Measurements from ENCODE around the gene CACYBP. TPM values are rescaled to one million over a fixed set of nuclear protein-coding genes. Genes with fewer than 3 reads are reported as not detected.

CACYBP gene
- total and polyA plus RNA-seq, 7 donors, result 41.3 to 107 (median 85.3) TPM

DNA sequence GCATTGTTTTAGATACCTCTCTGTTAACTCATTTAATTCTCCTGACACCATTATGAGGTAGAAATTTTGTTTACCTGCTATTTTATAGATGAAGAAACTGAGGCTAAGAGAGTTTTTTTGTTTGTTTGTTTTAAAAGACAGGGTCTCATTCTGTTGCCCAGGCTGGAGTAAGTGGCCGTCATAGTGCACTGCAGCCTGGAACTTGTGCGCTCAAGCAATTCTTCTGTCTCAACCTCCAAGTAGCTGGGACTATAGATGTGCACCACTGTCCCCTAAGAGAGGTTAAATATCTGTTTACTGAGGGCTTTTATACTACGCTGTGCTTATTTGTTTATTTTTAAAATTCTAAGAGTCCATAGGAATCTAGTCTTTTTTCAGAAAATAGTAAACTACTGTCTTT, 43.7 kb upstream of the CACYBP start:
- intact Hi-C loops (cut with DNase I), result no loop called here
- WGBS, 2 donors, result 92 to 94% methylated on average over 3 of the region's 3 CpGs
- no peaks in the 10 kb centered on the region for H3K36me3 ChIP-seq
- H3K4me1 ChIP-seq, result peaks cover 0 to 12% (median 6%) of the 10 kb centered on the region in 4 donors
- no peak for TF ChIP-seq POLR2A (IDR thresholded peaks at IDR 0.05)
- TF ChIP-seq CTCF (IDR thresholded peaks at IDR 0.05), result no peak
- TF ChIP-seq EP300 (IDR thresholded peaks at IDR 0.05), result no peak
- no peak for TF ChIP-seq POLR2AphosphoS5 (IDR thresholded peaks at IDR 0.05)
- no peak for DNase-seq
- H3K27me3 ChIP-seq, result no peaks in the 10 kb centered on the region
- no peak overlapping the region for H3K27ac ChIP-seq
- H3K4me3 ChIP-seq, result no peak overlapping the region
- H3K9me3 ChIP-seq, result no peaks in the 10 kb centered on the region

GRCh38 chr1:174956976-174957375, 42.8 kb upstream of the CACYBP start:
- Histone ChIP-seq H3K27me3 (no peaks in the 10 kb centered on the region), H3K4me1 (peaks cover 0 to 12% (median 6%) of the 10 kb centered on the region in 4 donors), H3K36me3 (no peaks in the 10 kb centered on the region), H3K9me3 (no peaks in the 10 kb centered on the region), H3K27ac (no peak overlapping the region), H3K4me3 (no peak overlapping the region)
- intact Hi-C loops (cut with DNase I), result no loop called here
- TF ChIP-seq POLR2AphosphoS5 (IDR thresholded peaks at IDR 0.05), result no peak
- no peak for TF ChIP-seq POLR2A (IDR thresholded peaks at IDR 0.05)
- TF ChIP-seq EP300 (IDR thresholded peaks at IDR 0.05), result no peak
- TF ChIP-seq CTCF (IDR thresholded peaks at IDR 0.05), result no peak
- DNase-seq, result no peak

- intact Hi-C loops (cut with DNase I), result no loop called here
- Histone ChIP-seq H3K4me1 (peaks cover 0 to 12% (median 6%) of the 10 kb centered on the region in 4 donors), H3K9me3 (no peaks in the 10 kb centered on the region), H3K4me3 (no peak overlapping the region), H3K36me3 (no peaks in the 10 kb centered on the region), H3K27me3 (no peaks in the 10 kb centered on the region), H3K27ac (no peak overlapping the region)
- no peak for DNase-seq
- TF ChIP-seq EP300 (IDR thresholded peaks at IDR 0.05) (no peak), CTCF (IDR thresholded peaks at IDR 0.05) (no peak), POLR2AphosphoS5 (IDR thresholded peaks at IDR 0.05) (no peak), POLR2A (IDR thresholded peaks at IDR 0.05) (no peak)
Observed at GRCh38 chr1:174957829-174958228, 41.9 kb upstream of the CACYBP start.

DNA sequence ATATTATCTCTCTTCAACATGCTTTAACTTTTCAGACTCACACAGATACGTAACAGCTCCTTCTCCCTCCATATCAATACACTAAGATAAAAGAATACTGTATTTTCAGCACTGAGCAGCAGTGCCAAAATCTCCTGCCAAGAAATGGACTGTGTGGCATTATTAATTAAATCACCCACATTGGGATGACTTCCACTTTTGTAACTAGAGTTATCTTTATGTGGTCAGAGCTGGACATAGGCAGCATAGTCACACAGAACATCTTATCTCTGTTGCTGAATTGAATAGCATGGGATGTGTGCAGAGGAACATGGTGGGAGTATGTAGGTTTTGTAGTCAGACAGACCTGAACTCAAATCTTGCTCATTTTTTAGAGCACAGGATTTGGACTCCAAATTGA, 41.4 kb upstream of the CACYBP start:
- intact Hi-C loops (cut with DNase I), result no loop called here

More for the DNA sequence above, 41.4 kb upstream of the CACYBP start:
- Histone ChIP-seq H3K4me1 (peaks cover 0 to 18% (median 11%) of the 10 kb centered on the region in 4 donors), H3K27me3 (no peaks in the 10 kb centered on the region), H3K36me3 (no peaks in the 10 kb centered on the region), H3K27ac (no peak overlapping the region), H3K9me3 (no peaks in the 10 kb centered on the region), H3K4me3 (no peak overlapping the region)
- no peak for DNase-seq
- 93 to 94% methylated on average over 1 of the region's 1 CpG for WGBS, 2 donors
- no peak for TF ChIP-seq POLR2A (IDR thresholded peaks at IDR 0.05)
- TF ChIP-seq CTCF (IDR thresholded peaks at IDR 0.05), result no peak
- TF ChIP-seq EP300 (IDR thresholded peaks at IDR 0.05), result no peak
- TF ChIP-seq POLR2AphosphoS5 (IDR thresholded peaks at IDR 0.05), result no peak
